ENCODE results near the gene FANCF.

GRCh38 chr11:22602504-22602903, 23.1 kb downstream of the FANCF start:
- no peak for TF ChIP-seq CTCF (IDR thresholded peaks at IDR 0.05)
- no peak for TF ChIP-seq POLR2A (IDR thresholded peaks at IDR 0.05)

All from testis (tissue), 2 donors.